Right lobe of liver (tissue), 6 donors: Measurements from ENCODE around the gene COL10A1. TPM values are rescaled to one million over a fixed set of nuclear protein-coding genes. Genes with fewer than 3 reads are reported as not detected.

ENCODE experiments used
- ATAC-seq, 4 donors: fragments of 200-7000 bp; cut with Tn5 transposase; one replicate each; pipeline ENCODE4 v1.9.1; 2020; ENCODE audit warnings: mild to moderate bottlenecking in 4 of 4, moderate library complexity in 4 of 4
- DNase-seq, 3 donors: peaks; one replicate each; pipeline ENCODE4 v3.0.0-alpha.2; 2020
- H3K27ac ChIP-seq, 3 donors: fragments of 200-600 bp; one replicate each; pipeline ENCODE4 v1.8.0; 2022
- H3K27me3 ChIP-seq, 2 donors: fragments of 200-600 bp; one replicate each; pipeline ENCODE4 v1.8.0; 2022
- H3K36me3 ChIP-seq, 4 donors: fragments of 200-600 bp; sonication (generic) in 1 of 4; one replicate each; pipeline versions ENCODE4 v1.5.1 to v1.8.0; 2017 to 2022; ENCODE audit warnings: control low read depth in 1 of 4
- H3K4me1 ChIP-seq, 4 donors: fragments of 200-600 bp; sonication (generic) in 1 of 4; one replicate each; pipeline versions ENCODE4 v1.5.1 to v1.8.0; 2017 to 2022; ENCODE audit warnings: control low read depth in 1 of 4
- H3K4me3 ChIP-seq, 3 donors: fragments of 200-600 bp; one replicate each; pipeline ENCODE4 v1.8.0; 2022
- H3K9me3 ChIP-seq, 4 donors: fragments of 200-600 bp; sonication (generic) in 1 of 4; one replicate each; pipeline versions ENCODE4 v1.5.1 to v1.8.0; 2017 to 2022; ENCODE audit warnings: control low read depth in 1 of 4
- CTCF ChIP-seq, 4 donors: fragments of 200-600 bp in 3 of 4; fragments of 450-650 bp in 1 of 4; IDR thresholded peaks; one replicate each; pipeline versions ENCODE4 v1.5.1 to v1.8.0; 2016 to 2022; ENCODE audit warnings: antibody characterized with exemption in 4 of 4, mild to moderate bottlenecking in 2 of 4
- POLR2A ChIP-seq: fragments of 450-650 bp; IDR thresholded peaks from one replicate; pipeline ENCODE4 v1.6.1; 2017; ENCODE audit warnings: antibody characterized with exemption, mild to moderate bottlenecking
- WGBS: methylation state at CpG from one replicate; pipeline ENCODE4 v1.1.6; 2018; ENCODE audit warnings: low coverage, low lambda C conversion rate; ENCODE audit not compliant: insufficient coverage; ENCODE audit errors: missing lambda C conversion rate; 5-methylcytosine and 5-hydroxymethylcytosine counted together
- intact Hi-C, 2 donors: fragments of 100-400 bp; cut with DNase I; formaldehyde crosslinking; loops; one replicate each; pipeline versions ENCODE4 v1.11.2 to v1.14.1; 2022
- long read RNA-seq: library from polyadenylated mRNA; unstranded; transcript quantifications from one replicate; pipeline ENCODE4 v2.0.0, GENCODE V29; 2019
- total RNA-seq, 6 experiments: library from RNA; depleted of rRNA in 2 of 6; stranded (reverse); fragments of >200 nt in 2 of 6; fragmentation: NEBNext Ultra II Directional in 3 of 6; extraction: Animal tissue kit (Norgen Biotek cat#: 25700) in 3 of 6; gene quantifications; one replicate each; pipeline versions ENCODE4 v1.1.0 to v1.2.4, GENCODE V29; 2016 to 2023
- donor health status: DM: no; HTN: yes; CAD: no.
- donor health status: DM: no; HTN: no; CAD: no.
- donor health status: DM: no; HTN: no; CAD: no.
- donor health status: DM: no; HTN: yes; CAD: no.
- donor health status: DM: no; HTN: yes; CAD: no.

Gene COL10A1
- total RNA-seq = 10 to 100 TPM in 1 of 6 experiments, under 1 TPM in 1, not detected in 4; 0.12 to 23.4 TPM
- long read RNA-seq = 0 reads

- ATAC-seq = no peak
- H3K9me3 ChIP-seq = no peaks in the 10 kb centered on the region
- intact Hi-C loops = no loop called here
- H3K27me3 ChIP-seq = no peaks in the 10 kb centered on the region
- no peak within 1 kb of the TSS for H3K4me3 ChIP-seq
- no peaks in the 10 kb centered on the region for H3K4me1 ChIP-seq
- no peak for DNase-seq
- 96% methylated on average over 3 of the region's 6 CpGs for WGBS
- H3K27ac ChIP-seq = no peak within 1 kb of the TSS
- H3K36me3 ChIP-seq = no peaks in the 10 kb centered on the region
- TF ChIP-seq POLR2A = no peak
- no peak for TF ChIP-seq CTCF (IDR thresholded peaks at IDR 0.05)
Measured at GRCh38 chr6:116126032-116126431, at the start of gene COL10A1. COL10A1 (minus strand) TSS chr6:116126132; CDS start chr6:116125492, 640 bp downstream.

DNA sequence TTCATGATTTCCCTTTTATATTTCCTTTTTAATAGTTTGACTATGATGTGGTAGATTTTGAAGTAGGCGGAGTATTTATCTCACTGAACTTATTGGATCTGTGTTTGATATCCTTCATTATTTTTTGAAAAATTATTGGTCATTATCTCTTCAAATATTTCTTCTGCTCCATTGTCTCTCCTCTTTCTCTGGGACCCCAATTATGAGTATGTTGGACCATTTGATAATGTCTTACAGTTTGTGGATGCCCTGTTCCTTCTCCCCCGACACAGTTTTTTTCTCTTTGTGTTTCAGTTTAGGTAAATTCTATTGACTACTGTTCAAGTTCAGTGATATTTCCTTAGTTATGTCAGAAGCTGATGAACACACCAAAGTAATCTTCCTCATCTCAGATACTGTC lies 49.4 kb upstream of the COL10A1 start:
- H3K27me3 ChIP-seq = no peaks in the 10 kb centered on the region
- no peaks in the 10 kb centered on the region for H3K4me1 ChIP-seq
- H3K9me3 ChIP-seq = peaks cover 0 to 4% (median 0%) of the 10 kb centered on the region in 4 donors
- no peak overlapping the region for H3K27ac ChIP-seq
- DNase-seq (no peak), ATAC-seq (no peak)
- H3K36me3 ChIP-seq = no peaks in the 10 kb centered on the region
- TF ChIP-seq CTCF (IDR thresholded peaks at IDR 0.05) (no peak), POLR2A (no peak)
- WGBS = 91% methylated on average over 2 of the region's 2 CpGs
- no peak overlapping the region for H3K4me3 ChIP-seq
- intact Hi-C loops = no loop called here

DNA sequence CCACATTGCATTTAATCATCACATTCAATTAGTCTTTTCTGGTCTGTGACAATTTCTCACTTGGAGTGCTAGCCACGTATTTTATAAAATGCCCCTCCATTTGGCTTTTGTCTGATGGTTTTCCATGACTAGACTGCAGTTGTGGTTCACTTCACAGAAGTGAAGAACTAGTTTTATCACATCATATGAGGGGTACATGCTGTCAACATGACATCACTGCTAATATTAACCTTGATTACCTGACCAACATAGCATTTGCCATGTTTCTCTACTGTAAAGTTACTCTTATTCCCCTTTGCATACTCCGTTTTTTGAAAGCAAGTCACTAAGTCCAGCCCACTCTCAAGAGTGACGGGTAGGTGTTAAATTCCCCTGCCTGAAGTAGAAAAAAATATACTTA lies 48.0 kb upstream of the COL10A1 start:
- intact Hi-C loops = no loop called here
- no peaks in the 10 kb centered on the region for H3K27me3 ChIP-seq
- no peak for TF ChIP-seq CTCF (IDR thresholded peaks at IDR 0.05)
- no peak for TF ChIP-seq POLR2A
- no peaks in the 10 kb centered on the region for H3K4me1 ChIP-seq
- H3K36me3 ChIP-seq = no peaks in the 10 kb centered on the region
- no peak overlapping the region for H3K4me3 ChIP-seq
- H3K27ac ChIP-seq = no peak overlapping the region
- H3K9me3 ChIP-seq = peaks cover 0 to 4% (median 0%) of the 10 kb centered on the region in 4 donors
- no peak for DNase-seq
- WGBS = 64% methylated on average over 3 of the region's 3 CpGs
- no peak for ATAC-seq

- Histone ChIP-seq H3K4me1 (no peaks in the 10 kb centered on the region), H3K27ac (no peak overlapping the region), H3K27me3 (no peaks in the 10 kb centered on the region), H3K9me3 (peaks cover 0 to 4% (median 0%) of the 10 kb centered on the region in 4 donors), H3K4me3 (no peak overlapping the region), H3K36me3 (no peaks in the 10 kb centered on the region)
- intact Hi-C loops = no loop called here
- no peak for TF ChIP-seq POLR2A
- no peak for TF ChIP-seq CTCF (IDR thresholded peaks at IDR 0.05)
- no peak for ATAC-seq
- 87% methylated on average over 5 of the region's 5 CpGs for WGBS
- no peak for DNase-seq
Measured at GRCh38 chr6:116170358-116171057, 44.6 kb upstream of the COL10A1 start.
